GM19023 (cell line): Measurements from ENCODE around the gene TRMT61B.
A peak's percentile ranks its signal among the peaks of the same experiment; 100 is the strongest.

Source experiments
- ATAC-seq: cut with Tn5 transposase; IDR thresholded peaks from one replicate; pipeline ENCODE4 v1.9.1; 2021; ENCODE audit warnings: mild to moderate bottlenecking, moderate library complexity; ENCODE audit not compliant: unreplicated experiment

The TRMT61B gene

GRCh38 chr2:28868611-28869010, 1.5 kb downstream of the TRMT61B start:
- no peak for ATAC-seq

DNA sequence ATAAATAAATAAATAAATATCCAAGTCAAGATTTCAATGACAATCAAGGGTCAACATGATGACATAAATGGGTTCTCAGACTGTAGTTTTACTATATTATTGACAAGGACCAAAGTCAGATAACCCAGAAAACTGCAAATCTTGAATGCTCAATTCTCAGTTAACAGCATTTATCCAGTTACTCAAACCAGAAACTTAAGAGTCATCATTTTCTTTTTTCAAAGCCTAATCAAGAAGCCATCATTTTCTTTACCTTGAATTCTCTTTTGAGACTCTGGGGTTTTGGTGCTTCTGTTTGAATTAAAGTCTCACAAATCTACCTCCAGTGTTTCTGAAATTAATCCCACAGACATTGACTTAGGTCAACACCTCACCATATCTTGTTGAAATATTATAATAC, 14.1 kb downstream of the TRMT61B start:
- ATAC-seq, result no peak

GRCh38 chr2:28855193-28855592, 14.9 kb downstream of the TRMT61B start:
- ATAC-seq, result no peak

DNA sequence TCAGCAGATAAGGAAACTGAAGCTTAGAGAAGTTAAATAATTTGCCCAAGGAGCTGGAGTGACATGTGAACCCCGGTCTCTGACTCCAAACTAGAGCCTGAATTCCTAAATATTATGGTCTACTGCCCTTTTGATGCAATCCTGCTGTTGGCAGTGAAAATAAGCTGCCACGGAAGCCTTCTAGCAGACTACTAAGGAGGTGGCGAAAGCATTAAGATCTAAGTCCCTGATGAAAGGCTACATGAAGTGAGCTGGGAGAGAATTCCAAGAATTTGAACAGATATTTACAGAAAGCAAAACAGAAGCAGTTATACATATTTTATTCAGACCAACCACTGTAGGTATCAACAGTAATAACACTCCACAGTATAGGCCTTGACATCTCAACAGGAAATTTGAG, 28.1 kb downstream of the TRMT61B start:
- ATAC-seq, result no peak

DNA sequence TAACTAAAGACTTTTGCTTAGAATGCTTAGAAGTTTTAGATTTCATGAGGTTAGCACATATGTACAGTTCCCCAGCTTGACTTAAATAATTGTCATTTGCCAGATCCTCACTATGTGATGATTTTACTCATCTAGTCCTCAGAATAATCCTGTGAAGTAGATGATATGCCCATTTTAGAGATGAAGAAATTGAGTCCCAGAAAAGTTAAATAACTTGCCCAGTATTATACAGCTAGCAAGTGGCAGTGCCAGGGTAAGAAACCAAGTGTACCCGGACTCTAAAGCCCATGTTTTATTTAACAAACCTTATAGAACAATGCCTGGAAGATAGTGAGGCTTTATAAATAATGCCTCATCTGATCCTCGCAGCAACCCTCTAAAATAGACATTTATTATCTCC, 31.1 kb downstream of the TRMT61B start:
- ATAC-seq, result no peak

GRCh38 chr2:28835781-28836180, 34.3 kb downstream of the TRMT61B start:
- no peak for ATAC-seq

- no peak for ATAC-seq
Measured at GRCh38 chr2:28833740-28834470, 36.2 kb downstream of the TRMT61B start.

DNA sequence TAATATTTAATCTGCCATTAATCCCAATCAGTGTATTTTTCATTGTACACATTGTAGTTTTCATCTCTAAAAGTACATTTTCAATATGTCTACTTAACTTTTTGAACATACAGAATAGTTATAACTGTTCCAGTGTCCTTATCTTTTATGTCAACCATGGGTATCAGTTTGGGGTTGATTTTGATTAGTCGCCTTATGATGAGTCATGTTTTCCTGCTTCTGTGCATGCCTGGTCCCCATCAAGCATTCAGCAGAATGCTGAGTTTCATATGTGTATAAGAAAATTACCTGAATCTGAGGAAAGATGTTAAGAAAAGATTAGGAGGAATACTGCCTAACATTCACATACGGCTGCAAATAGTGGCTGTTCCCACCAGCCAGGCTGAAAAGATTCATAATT, 41.7 kb downstream of the TRMT61B start:
- no peak for ATAC-seq

GRCh38 chr2:28824870-28825269, 45.2 kb downstream of the TRMT61B start:
- ATAC-seq, result no peak

DNA sequence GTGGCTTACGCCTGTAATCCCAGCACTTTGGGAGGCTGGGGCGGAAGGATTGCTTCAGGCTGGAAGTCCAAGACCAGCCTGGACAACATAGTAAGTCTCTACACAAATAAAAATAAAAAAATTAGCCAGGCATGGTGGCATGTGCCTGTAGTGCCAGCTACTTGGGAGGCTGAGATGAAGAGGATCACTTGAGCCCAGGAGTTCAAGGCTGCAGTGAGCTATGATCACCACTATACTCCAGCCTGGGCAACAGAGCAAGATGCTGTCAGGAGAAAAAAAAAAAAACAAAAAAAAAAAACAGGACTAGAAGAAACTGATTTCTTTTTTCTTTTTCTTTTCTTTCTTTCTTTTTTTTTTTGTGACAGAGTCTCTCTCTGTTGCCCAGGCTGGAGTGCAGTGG, 45.9 kb downstream of the TRMT61B start:
- ATAC-seq, result no peak

GRCh38 chr2:28822036-28822435, 48.1 kb downstream of the TRMT61B start:
- ATAC-seq, result no peak

DNA sequence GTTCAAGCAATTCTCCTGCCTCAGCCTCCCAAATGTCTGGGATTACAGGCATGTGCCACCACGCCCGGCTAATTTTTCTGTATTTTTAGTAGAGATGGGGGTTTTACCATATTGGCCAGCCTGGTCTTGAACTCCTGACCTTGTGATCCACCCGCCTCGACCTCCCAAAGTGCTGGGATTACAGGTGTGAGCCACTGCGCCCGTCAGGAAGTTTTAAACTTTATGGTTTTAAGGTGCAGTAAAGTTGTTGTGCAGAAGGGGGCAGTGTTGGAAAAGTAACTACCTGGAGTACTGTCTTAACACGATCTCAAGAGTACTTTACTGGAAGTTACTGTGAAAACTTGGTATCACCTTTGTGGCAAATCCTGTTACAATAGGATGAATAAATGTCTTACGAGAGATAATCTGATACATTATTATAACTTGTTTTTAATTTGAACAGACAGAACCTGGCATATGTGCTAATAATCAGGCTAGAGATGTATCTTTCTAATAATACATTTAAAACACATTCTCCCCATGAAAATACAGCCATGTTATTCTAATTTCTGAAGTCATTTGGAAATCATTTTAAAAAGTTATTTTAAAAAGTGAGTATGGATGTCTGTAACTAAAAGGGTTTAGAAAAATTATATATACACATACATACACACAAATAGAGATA, 48.7 kb downstream of the TRMT61B start:
- ATAC-seq, result no peak

GRCh38 chr2:28818053-28818452, 52.1 kb downstream of the TRMT61B start:
- ATAC-seq, result no peak

- peak; percentile 93 for ATAC-seq
Measured at GRCh38 chr2:28810384-28811285, 59.5 kb downstream of the TRMT61B start, which contains the start of gene SPDYA. SPDYA (plus strand) TSS chr2:28810834; CDS start chr2:28816015, 5,181 bp downstream.

- no peak for ATAC-seq
Measured at GRCh38 chr2:28809927-28810326, 60.2 kb downstream of the TRMT61B start.

DNA sequence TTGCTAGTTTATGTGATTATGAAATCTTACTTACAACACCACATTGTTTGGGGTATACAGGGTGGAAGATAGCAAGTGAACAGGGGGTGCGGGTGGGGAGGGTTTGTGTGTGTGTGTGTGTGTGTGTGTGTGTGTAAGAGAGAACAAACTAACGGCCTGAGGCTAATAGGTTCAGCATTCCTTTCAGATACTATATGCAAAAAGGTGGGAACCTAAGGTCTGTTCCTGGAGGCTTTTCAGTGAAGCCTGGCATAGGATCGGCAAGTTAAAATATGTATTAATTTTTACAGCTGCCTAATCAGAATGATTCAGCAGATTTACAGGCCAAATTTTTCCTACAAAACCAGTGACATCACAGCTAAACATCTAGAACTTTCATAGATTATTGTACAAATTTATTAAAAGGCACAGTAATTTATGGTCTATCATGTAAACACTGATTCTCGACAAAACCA, 67.1 kb downstream of the TRMT61B start:
- ATAC-seq, result no peak

DNA sequence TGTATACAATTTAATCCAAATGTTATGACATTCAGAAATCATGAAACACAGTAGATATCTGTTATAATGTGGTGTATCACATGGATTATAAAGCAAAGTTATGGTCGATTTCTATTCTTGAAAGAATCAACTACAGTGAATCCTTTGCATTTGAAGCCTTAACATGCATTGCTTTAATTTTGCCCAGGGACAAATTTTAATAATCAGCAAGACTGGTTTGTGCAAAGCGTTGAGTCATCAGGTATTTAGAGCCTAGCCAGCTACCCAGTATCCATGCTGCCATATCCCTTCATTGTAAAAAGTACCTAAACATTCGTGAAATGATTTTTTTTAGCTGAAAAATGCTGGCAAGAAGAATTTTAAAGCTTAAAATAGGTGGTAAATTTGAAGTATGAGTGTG, 68.4 kb downstream of the TRMT61B start:
- no peak for ATAC-seq
